Spinal cord (tissue), 10 donors: ENCODE measurements around the gene JMJD6. TPM values are rescaled to one million over a fixed set of nuclear protein-coding genes. Genes with fewer than 3 reads are reported as not detected.
"Not testable (repeated sequence)": the region's sequence is repeated elsewhere in the genome, so short reads cannot be mapped to it uniquely, and the experiment has no call there.

Experiments
- DNase-seq, 6 donors: peaks; one replicate each; pipeline versions ENCODE4 v3.0.0 to v3.0.0-alpha.2; 2013 to 2015; ENCODE audit warnings: low spot score in 6 of 6, low read depth in 4 of 6
- H3K27ac ChIP-seq: one replicate; pipeline ENCODE4 v1.5.1; 2013; ENCODE audit warnings: low read depth, low read length, control low read depth
- H3K27me3 ChIP-seq: one replicate; pipeline ENCODE4 v1.6.1; 2013; ENCODE audit warnings: low read length; ENCODE audit not compliant: control insufficient read depth, insufficient read depth
- H3K36me3 ChIP-seq: one replicate; pipeline ENCODE4 v1.6.1; 2013; ENCODE audit warnings: low read length; ENCODE audit not compliant: control insufficient read depth, insufficient read depth
- H3K4me1 ChIP-seq: one replicate; pipeline ENCODE4 v1.6.1; 2013; ENCODE audit warnings: low read length; ENCODE audit not compliant: control insufficient read depth, insufficient read depth
- H3K4me3 ChIP-seq: one replicate; pipeline ENCODE4 v1.5.1; 2013; ENCODE audit warnings: low read depth, low read length, control low read depth
- H3K9me3 ChIP-seq: one replicate; pipeline ENCODE4 v1.6.1; 2013; ENCODE audit warnings: low read length; ENCODE audit not compliant: control insufficient read depth, insufficient read depth
- WGBS: methylation state at CpG from one replicate; pipeline ENCODE4 v1.1.5; 2013; ENCODE audit warnings: missing lambda C conversion rate; ENCODE audit not compliant: insufficient coverage; 5-methylcytosine and 5-hydroxymethylcytosine counted together
- polyA plus RNA-seq, 2 donors: library from polyadenylated mRNA; unstranded; fragments of 120-200 nt; gene quantifications; one replicate each; pipeline ENCODE4 v1.2.1, GENCODE V29; 2013; ENCODE audit not compliant: insufficient read length in 2 of 2
- total RNA-seq, 2 donors: library from RNA; depleted of rRNA in 1 of 2; stranded (reverse); fragments of 120-200 nt in 1 of 2; fragments of >200 nt in 1 of 2; gene quantifications; one replicate each; pipeline versions ENCODE4 v1.2.3 to v1.2.4, GENCODE V29; 2013 to 2014
- donor health status: healthy.

The JMJD6 gene
- total and polyA plus RNA-seq, 4 donors: 15.4 to 26.2 (median 17.5) TPM

- not testable (repeated sequence) for DNase-seq, H3K4me3 ChIP-seq, H3K27me3 ChIP-seq, H3K9me3 ChIP-seq, H3K27ac ChIP-seq
- Histone ChIP-seq H3K36me3 (peaks cover 21% of the 10 kb centered on the region), H3K4me1 (peaks cover 20% of the 10 kb centered on the region)
- 98% methylated on average over 11 of the region's 13 CpGs for WGBS
These were observed 5.7 kb upstream of the JMJD6 start for GRCh38 chr17:76731800-76732733.

- DNase-seq: no peak
- Histone ChIP-seq H3K27me3 (no peaks in the 10 kb centered on the region), H3K9me3 (no peaks in the 10 kb centered on the region), H3K27ac (peak overlapping the region; percentile 96), H3K36me3 (peaks cover 32% of the 10 kb centered on the region), H3K4me1 (peaks cover 32% of the 10 kb centered on the region), H3K4me3 (peak overlapping the region; percentile 84)
- 82% methylated on average over 13 of the region's 18 CpGs for WGBS
These were observed 1.5 kb upstream of the JMJD6 start for GRCh38 chr17:76727745-76728456.

- Histone ChIP-seq H3K4me1 (peaks cover 28% of the 10 kb centered on the region), H3K36me3 (peaks cover 33% of the 10 kb centered on the region), H3K4me3 (peak within 1 kb of the TSS; percentile 84), H3K27ac (peak within 1 kb of the TSS; percentile 96), H3K27me3 (no peaks in the 10 kb centered on the region), H3K9me3 (no peaks in the 10 kb centered on the region)
- WGBS: 3% methylated on average over 71 of the region's 71 CpGs
- peak in 2 of 6 donors; percentile 78 to 83 for DNase-seq
These were observed 641 bp upstream of the JMJD6 start, which contains the start of gene METTL23 for GRCh38 chr17:76726776-76727718. METTL23 (plus strand) TSS chr17:76726839; CDS start chr17:76729711, 2,872 bp downstream.

- H3K4me3 ChIP-seq: peak overlapping the region; percentile 84
- no peaks in the 10 kb centered on the region for H3K9me3 ChIP-seq
- peaks cover 28% of the 10 kb centered on the region for H3K4me1 ChIP-seq
- H3K27me3 ChIP-seq: no peaks in the 10 kb centered on the region
- DNase-seq: peak in 2 of 6 donors; percentile 39 to 66
- peaks cover 43% of the 10 kb centered on the region for H3K36me3 ChIP-seq
- WGBS: 10% methylated on average over 35 of the region's 38 CpGs
- peak overlapping the region; percentile 96 for H3K27ac ChIP-seq
These were observed 701 bp downstream of the JMJD6 start for GRCh38 chr17:76725580-76726230.

DNA sequence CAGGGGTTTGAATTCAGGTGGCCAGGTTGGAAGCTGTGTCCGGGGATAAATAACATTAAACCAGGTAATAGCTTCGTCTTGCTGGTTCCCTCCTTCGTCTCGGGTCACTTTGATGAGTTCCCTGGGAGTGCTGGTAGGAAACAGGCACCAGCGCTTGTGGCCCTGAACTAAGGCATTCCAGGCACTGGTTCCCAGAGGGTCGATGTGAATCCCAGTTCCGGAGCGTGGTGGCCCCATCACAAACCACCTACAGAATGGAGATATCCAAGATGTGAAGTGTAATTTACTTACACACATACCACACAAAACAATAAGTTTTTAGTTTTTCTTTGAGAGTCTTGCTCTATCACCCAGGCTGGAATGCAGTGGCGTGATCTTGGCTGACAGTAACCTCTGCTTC, 2.6 kb downstream of the JMJD6 start:
- DNase-seq: no peak
- Histone ChIP-seq H3K27ac (no peak overlapping the region), H3K36me3 (peaks cover 59% of the 10 kb centered on the region), H3K4me1 (peaks cover 28% of the 10 kb centered on the region), H3K27me3 (no peaks in the 10 kb centered on the region), H3K4me3 (no peak overlapping the region), H3K9me3 (no peaks in the 10 kb centered on the region)
- WGBS: 97% methylated on average over 5 of the region's 9 CpGs

GRCh38 chr17:76722977-76723376, 3.4 kb downstream of the JMJD6 start:
- WGBS: 98% methylated on average over 5 of the region's 8 CpGs
- not testable (repeated sequence) for H3K27me3 ChIP-seq, DNase-seq, H3K4me3 ChIP-seq, H3K27ac ChIP-seq, H3K9me3 ChIP-seq
- Histone ChIP-seq H3K4me1 (peaks cover 25% of the 10 kb centered on the region), H3K36me3 (peaks cover 67% of the 10 kb centered on the region)

DNA sequence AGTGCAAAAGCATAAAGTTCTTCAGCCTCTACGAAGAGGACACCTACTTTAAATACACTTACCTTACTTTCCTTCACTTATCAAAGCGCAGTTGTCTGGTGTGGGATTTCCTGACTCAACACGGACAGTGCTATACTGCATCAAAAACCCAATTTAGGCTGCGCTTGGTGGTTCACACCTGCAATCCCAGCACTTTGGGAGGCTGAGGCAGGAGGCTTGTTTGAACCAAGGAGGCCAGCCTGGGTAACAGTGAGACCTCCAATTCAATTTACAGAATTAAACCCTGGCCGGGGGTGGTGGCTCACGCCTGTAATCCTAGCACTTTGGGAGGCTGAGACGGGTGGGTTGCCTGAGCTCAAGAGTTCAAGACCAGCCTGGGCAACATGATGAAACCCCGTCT, 4.1 kb downstream of the JMJD6 start:
- Histone ChIP-seq H3K4me1 (peaks cover 18% of the 10 kb centered on the region), H3K9me3 (no peaks in the 10 kb centered on the region), H3K36me3 (peaks cover 74% of the 10 kb centered on the region), H3K27me3 (no peaks in the 10 kb centered on the region), H3K4me3 (no peak overlapping the region), H3K27ac (no peak overlapping the region)
- no peak for DNase-seq
- 86% methylated on average over 3 of the region's 8 CpGs for WGBS

DNA sequence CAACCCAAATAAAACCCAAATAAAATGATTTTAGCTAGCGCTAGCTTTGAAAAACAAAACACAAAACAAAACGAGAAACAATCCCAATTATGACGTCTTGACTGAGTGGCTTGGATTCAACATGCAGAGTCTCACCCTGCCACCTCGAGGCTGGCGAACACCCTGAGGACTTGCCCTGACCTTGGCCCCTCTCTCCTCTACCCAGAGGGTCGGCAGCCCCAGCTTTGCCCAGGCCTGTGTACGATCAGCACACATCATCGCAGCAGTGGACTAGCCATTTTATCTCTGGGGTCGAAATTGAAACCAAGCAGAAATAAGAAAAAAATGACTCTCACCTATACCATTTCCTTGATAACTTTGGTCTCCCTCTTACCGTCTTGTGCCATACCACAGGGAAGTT, 4.9 kb downstream of the JMJD6 start:
- H3K27me3 ChIP-seq: no peaks in the 10 kb centered on the region
- 91% methylated on average over 8 of the region's 10 CpGs for WGBS
- no peaks in the 10 kb centered on the region for H3K9me3 ChIP-seq
- H3K27ac ChIP-seq: no peak overlapping the region
- H3K36me3 ChIP-seq: peaks cover 82% of the 10 kb centered on the region
- no peak overlapping the region for H3K4me3 ChIP-seq
- peaks cover 15% of the 10 kb centered on the region for H3K4me1 ChIP-seq
- DNase-seq: no peak
